Activated naive CD4-positive, alpha-beta T cell treated with anti-CD3 and anti-CD28 coated beads, Interleukin-2, amount 50 U/mL, for 72 hours (primary cell): ENCODE results near the gene PRAC2. TPM values are rescaled to one million over a fixed set of nuclear protein-coding genes. Genes with fewer than 3 reads are reported as not detected.

Experiments used
- ATAC-seq, 2 donors: fragments of 150-1000 bp; cut with Tn5 transposase; 2 replicates each; pipeline ENCODE4 v1.10.0; 2021; ENCODE audit warnings: mild to moderate bottlenecking in 2 of 2, moderate library complexity in 2 of 2
- DNase-seq, 2 donors: peaks; one replicate each; pipeline ENCODE4 v3.0.0; 2021 to 2022; ENCODE audit warnings: low spot score in 2 of 2
- H3K27ac Mint-ChIP-seq, 2 donors: one replicate each; pipeline ENCODE4 v1.8.0; 2022; ENCODE audit warnings: mild to moderate bottlenecking in 2 of 2, mixed read lengths in 2 of 2
- H3K36me3 Mint-ChIP-seq, 2 donors: one replicate each; pipeline ENCODE4 v1.8.0; 2022; ENCODE audit warnings: mixed read lengths in 2 of 2
- H3K9me3 Mint-ChIP-seq, 2 donors: one replicate each; pipeline ENCODE4 v1.8.0; 2022; ENCODE audit warnings: mixed read lengths in 2 of 2
- total RNA-seq, 2 donors: library from RNA; stranded (reverse); gene quantifications; one replicate each; pipeline ENCODE4 v1.2.3, GENCODE V29; 2022

PRAC2 gene
- total RNA-seq, 2 donors from 2014 or later: not detected

DNA sequence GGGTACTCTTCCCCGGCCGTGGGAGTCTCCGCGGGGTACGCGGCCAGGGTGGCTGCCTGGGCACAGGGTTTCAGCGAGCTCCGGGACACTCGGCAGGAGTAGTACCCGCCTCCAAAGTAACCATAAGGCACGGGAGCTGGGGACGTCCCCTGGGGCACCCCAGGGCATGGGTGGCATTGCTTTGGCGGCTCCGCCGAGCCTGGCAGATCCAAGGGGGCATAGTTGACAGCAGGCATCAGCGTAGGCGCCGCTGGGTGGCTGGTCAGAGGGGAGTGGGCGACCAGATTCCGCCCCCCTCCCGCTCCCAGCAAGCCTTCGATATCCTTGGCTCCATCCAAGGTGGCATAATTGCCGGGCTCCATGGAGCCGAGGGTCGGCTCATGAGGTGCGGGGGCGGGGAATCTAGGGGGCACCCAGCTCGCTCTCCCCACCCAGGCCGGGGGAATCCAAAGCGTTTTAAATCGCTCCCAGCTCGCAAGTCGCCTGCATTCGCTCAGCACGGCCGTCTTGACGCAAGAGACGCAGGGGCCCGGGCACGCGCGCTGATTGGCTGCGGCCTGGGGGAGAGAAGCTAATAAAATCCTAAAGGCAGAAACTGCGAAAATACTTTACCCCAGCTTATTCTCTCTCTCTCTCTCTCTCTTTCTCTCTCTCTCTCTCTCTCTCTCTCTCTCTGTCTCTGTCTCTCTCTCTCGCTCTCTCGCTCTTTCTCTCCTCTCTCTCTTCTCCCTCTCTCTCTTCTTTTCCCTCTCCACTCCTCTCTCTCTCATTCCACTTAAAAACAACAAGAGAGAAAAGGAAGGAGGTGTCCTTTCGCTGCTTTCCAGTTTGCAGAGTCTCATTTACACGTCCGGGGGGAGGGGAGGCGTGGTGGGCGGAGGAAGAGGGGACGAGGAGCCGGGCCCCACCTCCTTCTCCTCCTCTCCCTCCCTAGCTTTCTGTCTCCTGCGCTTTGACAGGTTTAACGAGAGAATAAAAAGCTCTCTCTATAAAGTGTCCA lies 5.5 kb downstream of the PRAC2 start, which contains the start of gene HOXB13:
TSS of gene HOXB13 (minus strand) at position 519 of the 1,000 bp plus-strand sequence. CDS start at position 362, 157 bp downstream.
- peaks cover 0 to 7% of the 10 kb centered on the region in 2 donors for H3K36me3 Mint-ChIP-seq
- no peak for DNase-seq
- H3K27ac Mint-ChIP-seq: no peak within 1 kb of the TSS
- no peaks in the 10 kb centered on the region for H3K9me3 Mint-ChIP-seq
- no peak for ATAC-seq

GRCh38 chr17:48729335-48730239 lies 6.6 kb downstream of the PRAC2 start:
- ATAC-seq (no peak), DNase-seq (no peak)
- no peak overlapping the region for H3K27ac Mint-ChIP-seq
- H3K9me3 Mint-ChIP-seq: no peaks in the 10 kb centered on the region
- H3K36me3 Mint-ChIP-seq: no peaks in the 10 kb centered on the region

DNA sequence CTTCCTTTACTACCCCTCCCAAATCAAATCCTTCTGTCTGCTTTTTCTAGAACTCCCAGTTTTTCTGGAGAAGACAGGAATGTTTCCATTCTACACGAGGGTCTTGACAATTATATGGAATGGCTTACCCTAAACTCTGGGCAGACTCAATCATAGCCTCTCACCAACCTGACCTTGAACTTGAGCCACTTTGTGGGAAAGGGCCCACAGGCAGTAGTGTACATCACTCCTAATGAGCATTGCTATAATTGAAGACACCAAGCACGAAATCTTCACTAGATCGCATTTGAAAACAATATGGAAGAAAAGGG lies 7.2 kb downstream of the PRAC2 start:
- H3K36me3 Mint-ChIP-seq: no peaks in the 10 kb centered on the region
- no peak for DNase-seq

DNA sequence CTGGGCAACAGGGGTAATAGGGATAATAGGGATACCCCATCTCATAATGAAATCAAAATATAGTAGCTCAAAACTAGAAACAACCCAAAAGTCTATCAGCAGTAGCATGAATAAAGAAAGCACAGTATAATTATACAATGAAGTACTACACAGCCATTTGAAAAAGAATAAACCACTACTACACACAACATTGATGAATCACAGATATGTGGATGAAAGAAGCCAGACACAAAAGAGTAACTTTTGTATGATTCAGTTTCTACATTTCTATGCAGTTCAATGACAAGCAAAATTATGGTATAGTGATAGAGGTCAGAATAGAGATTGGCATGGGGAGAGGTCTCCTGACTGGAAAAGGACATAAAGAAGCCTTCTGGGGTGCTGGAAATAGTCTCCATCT lies 8.4 kb downstream of the PRAC2 start:
- H3K27ac Mint-ChIP-seq: peak overlapping the region in 1 of 2 donors; percentile 25
- DNase-seq (no peak), ATAC-seq (no peak)
- H3K9me3 Mint-ChIP-seq: no peaks in the 10 kb centered on the region
- H3K36me3 Mint-ChIP-seq: peaks cover 0 to 4% of the 10 kb centered on the region in 2 donors

More for the DNA sequence above, 7.2 kb downstream of the PRAC2 start:
- H3K27ac Mint-ChIP-seq: no peak overlapping the region
- H3K9me3 Mint-ChIP-seq: no peaks in the 10 kb centered on the region
- ATAC-seq: no peak

DNA sequence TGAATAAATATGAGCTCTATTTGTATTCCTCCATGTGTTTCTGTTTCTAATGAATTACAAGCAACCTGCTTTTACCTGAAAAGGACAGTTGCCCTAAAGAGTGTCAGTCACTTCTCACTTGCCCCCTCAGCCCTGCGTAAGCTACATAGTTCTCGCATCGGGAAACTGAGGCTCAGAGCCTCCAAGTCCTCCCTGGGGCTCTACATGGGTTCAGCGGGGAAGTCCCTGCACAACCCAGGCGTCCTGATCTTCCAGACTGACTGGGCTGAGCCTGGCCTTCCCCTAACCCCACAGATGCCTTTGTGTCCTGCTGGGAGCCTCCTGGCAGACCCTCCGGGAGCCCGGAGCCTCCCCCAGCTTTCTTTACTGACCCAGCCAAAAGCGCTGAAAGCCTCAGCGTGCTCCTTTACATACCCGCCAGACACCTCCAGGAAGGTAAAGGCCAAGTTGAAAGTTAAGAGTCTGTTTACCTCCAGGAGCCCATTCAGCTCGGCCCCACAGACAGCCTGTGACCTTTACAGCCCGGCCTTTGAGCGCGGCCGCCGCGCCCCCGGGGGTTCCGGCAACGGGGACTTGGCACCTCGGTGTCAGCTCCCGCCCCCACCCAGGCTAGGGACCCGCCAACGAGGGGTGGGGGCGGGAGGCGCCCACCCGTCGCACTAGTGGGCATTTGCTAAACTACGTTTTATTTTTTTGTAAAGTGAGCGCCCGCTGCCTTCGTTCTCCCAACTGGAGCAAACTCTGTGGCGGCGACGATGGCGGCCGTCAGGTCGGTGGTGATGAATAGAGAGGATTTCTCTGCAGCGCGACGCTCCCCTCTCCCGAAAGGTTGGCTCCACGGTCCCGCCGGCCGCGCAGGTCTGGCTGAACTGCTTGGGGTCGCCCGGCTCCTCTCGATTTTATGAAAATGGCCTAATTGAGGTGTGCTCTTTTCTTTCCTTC lies 10.0 kb downstream of the PRAC2 start:
- Mint-ChIP-seq H3K9me3 (no peaks in the 10 kb centered on the region), H3K27ac (no peak overlapping the region), H3K36me3 (peaks cover 0 to 7% of the 10 kb centered on the region in 2 donors)
- ATAC-seq: no peak
- no peak for DNase-seq

- ATAC-seq: no peak
- Mint-ChIP-seq H3K36me3 (peaks cover 0 to 7% of the 10 kb centered on the region in 2 donors), H3K9me3 (no peaks in the 10 kb centered on the region), H3K27ac (no peak overlapping the region)
- no peak for DNase-seq
Measured at GRCh38 chr17:48733632-48734328, 10.8 kb downstream of the PRAC2 start.

GRCh38 chr17:48734333-48735061 lies 11.5 kb downstream of the PRAC2 start:
- DNase-seq (no peak), ATAC-seq (no peak)
- H3K27ac Mint-ChIP-seq: no peak overlapping the region
- H3K9me3 Mint-ChIP-seq: no peaks in the 10 kb centered on the region
- H3K36me3 Mint-ChIP-seq: peaks cover 0 to 7% of the 10 kb centered on the region in 2 donors

GRCh38 chr17:48735062-48735351 lies 12.0 kb downstream of the PRAC2 start:
- no peak for ATAC-seq
- Mint-ChIP-seq H3K36me3 (peaks cover 0 to 7% of the 10 kb centered on the region in 2 donors), H3K27ac (no peak overlapping the region), H3K9me3 (no peaks in the 10 kb centered on the region)
- no peak for DNase-seq

- DNase-seq (no peak), ATAC-seq (no peak)
- no peak overlapping the region for H3K27ac Mint-ChIP-seq
- peaks cover 0 to 7% of the 10 kb centered on the region in 2 donors for H3K36me3 Mint-ChIP-seq
- H3K9me3 Mint-ChIP-seq: no peaks in the 10 kb centered on the region
Measured at GRCh38 chr17:48737330-48738043, 14.5 kb downstream of the PRAC2 start.

GRCh38 chr17:48738424-48738802 lies 15.4 kb downstream of the PRAC2 start:
- no peaks in the 10 kb centered on the region for H3K9me3 Mint-ChIP-seq
- no peak overlapping the region for H3K27ac Mint-ChIP-seq
- no peak for ATAC-seq
- H3K36me3 Mint-ChIP-seq: peaks cover 0 to 7% of the 10 kb centered on the region in 2 donors
- DNase-seq: no peak

DNA sequence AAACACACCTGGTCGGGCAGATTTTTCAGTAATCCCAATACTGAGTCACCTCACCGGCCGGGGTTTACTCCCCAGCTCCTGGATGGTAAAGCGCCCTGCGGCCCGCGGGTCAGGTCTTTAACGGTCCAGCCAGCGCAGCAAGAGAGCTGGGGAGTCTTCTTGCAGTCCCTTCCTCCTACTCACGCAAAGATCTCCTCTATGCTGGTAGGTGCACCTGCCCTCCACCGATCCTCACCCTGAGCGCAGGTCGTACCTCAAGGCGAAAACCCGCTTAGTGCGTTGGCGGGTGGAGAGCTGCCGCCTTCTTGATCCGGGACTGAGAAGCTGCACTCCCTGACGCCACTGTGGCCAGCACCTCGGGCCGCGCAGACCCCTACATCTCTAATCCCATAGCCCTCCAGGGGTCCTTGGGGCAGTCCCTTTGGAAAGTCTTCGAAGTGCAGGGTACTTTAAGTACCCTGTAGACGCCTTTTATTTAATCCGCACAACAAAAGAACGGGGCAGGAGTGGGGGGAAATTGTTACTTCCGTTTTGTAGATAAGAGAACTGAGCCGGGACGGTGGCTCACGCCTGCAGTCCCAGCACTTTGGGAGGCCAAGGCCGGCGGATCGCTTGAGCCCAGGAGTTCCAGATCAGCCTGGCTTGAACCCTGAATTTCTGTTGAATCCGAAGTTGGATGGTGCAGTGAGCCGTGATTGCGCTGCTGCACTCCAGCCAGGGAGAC lies 16.0 kb downstream of the PRAC2 start:
- no peaks in the 10 kb centered on the region for H3K9me3 Mint-ChIP-seq
- no peak for DNase-seq
- H3K27ac Mint-ChIP-seq: no peak overlapping the region
- no peak for ATAC-seq
- H3K36me3 Mint-ChIP-seq: peaks cover 0 to 7% of the 10 kb centered on the region in 2 donors

DNA sequence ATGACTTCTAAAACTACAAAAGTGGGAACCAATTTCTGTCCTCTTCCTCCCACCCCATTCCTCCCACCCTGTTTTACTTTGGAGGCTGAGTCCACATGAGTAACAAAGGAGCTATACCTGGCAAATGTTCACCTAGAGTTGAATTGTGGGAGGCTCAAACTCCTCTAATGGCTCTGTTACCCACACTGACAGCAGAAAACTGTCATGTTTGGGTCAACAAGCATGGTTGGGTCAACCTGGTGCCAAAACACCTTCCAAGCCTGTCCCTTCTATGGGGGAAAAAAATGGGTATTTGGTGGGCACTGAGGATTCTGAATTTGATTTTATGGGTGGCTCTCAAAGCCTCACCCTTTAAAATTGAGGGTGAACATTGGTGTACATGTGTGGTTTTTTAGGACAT lies 17.6 kb downstream of the PRAC2 start:
- H3K9me3 Mint-ChIP-seq: no peaks in the 10 kb centered on the region
- no peak for ATAC-seq

DNA sequence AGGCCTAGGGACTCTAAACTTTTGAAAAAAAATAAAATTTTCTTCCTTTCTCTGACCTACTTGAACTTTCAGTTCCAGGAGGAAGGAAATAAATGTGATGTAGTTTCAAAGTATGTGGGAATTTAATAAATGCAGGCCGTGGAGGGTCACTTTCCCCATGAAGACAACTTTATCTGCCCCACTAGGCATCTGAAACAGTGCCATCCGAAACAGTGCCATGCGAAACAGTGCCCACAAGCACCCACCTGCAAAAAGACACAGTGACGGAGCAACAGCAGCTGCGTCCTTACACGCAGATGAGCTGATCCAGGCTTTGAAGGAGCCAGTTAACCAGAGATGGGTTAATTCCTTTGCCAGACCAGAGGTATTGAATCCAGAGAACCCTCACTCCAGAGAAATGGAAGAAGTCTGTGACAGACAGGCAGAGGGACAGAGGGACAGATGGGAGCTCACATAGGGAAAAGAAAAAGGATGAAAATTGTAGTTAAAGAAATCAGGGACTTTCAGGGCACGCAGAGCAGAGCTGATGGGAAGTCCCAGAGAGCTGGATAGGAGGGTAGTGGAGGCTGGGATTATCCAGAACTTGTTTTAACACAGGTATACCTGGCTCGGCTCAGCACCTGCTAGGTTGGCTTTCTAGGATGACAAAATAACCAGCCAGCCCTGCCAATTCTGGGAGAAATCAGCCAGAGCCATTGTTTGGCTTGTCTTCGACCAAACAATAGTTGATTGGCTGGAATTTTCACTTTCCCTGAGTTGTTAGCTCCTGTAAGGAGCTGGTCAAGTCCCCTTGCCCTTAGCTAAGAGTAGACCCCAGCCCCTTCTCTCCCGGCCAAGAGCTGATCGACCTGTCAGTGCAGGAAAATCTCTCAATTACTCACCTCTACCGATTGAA lies 22.6 kb downstream of the PRAC2 start:
- ATAC-seq (no peak), DNase-seq (no peak)
- no peak overlapping the region for H3K27ac Mint-ChIP-seq
- H3K36me3 Mint-ChIP-seq: peaks cover 0 to 7% of the 10 kb centered on the region in 2 donors
- no peaks in the 10 kb centered on the region for H3K9me3 Mint-ChIP-seq

More for the DNA sequence above, 17.6 kb downstream of the PRAC2 start:
- H3K36me3 Mint-ChIP-seq: peaks cover 0 to 7% of the 10 kb centered on the region in 2 donors
- no peak overlapping the region for H3K27ac Mint-ChIP-seq
- DNase-seq: no peak
